Stimulated activated CD4-positive, alpha-beta T cell treated with anti-CD3 and anti-CD28 coated beads, Interleukin-4, amount 100 ng/mL, for 48 hours (primary cell): ENCODE measurements around the gene CPM.
"Not testable (repeated sequence)": the region's sequence is repeated elsewhere in the genome, so short reads cannot be mapped to it uniquely, and the experiment has no call there.

Experiments used
- DNase-seq, 2 donors: peaks; one replicate each; pipeline ENCODE4 v3.0.0-alpha.2; 2020; ENCODE audit warnings: low read depth in 2 of 2

Gene CPM

GRCh38 chr12:68806488-68807237 lies 126.3 kb downstream of the CPM start:
- DNase-seq = no peak

- no peak for DNase-seq
Observed at GRCh38 chr12:68805592-68806120, 127.3 kb downstream of the CPM start.

- DNase-seq = no peak
Observed at GRCh38 chr12:68804657-68805591, 128.0 kb downstream of the CPM start.

GRCh38 chr12:68803948-68804656 lies 128.9 kb downstream of the CPM start:
- no peak for DNase-seq

- not testable (repeated sequence) for DNase-seq
Observed at GRCh38 chr12:68802911-68803651, 129.9 kb downstream of the CPM start.

GRCh38 chr12:68802372-68802745 lies 130.6 kb downstream of the CPM start:
- not testable (repeated sequence) for DNase-seq
